Measurements from ENCODE around the gene PTGS2. TPM values are rescaled to one million over a fixed set of nuclear protein-coding genes. Genes with fewer than 3 reads are reported as not detected.

Gene PTGS2
- total and polyA plus RNA-seq, 9 donors = 1.1 to 5.3 (median 1.7) TPM

- H3K27me3 ChIP-seq (ENCODE audit: control insufficient read depth, insufficient read depth, low read length) = no peaks in the 10 kb centered on the region
- no peak overlapping the region for H3K4me3 ChIP-seq (ENCODE audit: low read length)
- H3K27ac ChIP-seq (ENCODE audit: low read length) = no peak overlapping the region
- H3K9me3 ChIP-seq (replicated peaks; ENCODE audit: control insufficient read depth, low read depth, low read length) = no peaks in the 10 kb centered on the region
- no peaks in the 10 kb centered on the region for H3K36me3 ChIP-seq (ENCODE audit: control insufficient read depth, insufficient read depth, low read length)
- WGBS (ENCODE audit: insufficient coverage) = 44% methylated on average over 2 of the region's 3 CpGs
- DNase-seq = peak; percentile 55
- H3K4me1 ChIP-seq (ENCODE audit: control insufficient read depth, insufficient read depth, low read length) = no peaks in the 10 kb centered on the region
These were observed 53.8 kb downstream of the PTGS2 start for GRCh38 chr1:186626356-186626932.

DNA sequence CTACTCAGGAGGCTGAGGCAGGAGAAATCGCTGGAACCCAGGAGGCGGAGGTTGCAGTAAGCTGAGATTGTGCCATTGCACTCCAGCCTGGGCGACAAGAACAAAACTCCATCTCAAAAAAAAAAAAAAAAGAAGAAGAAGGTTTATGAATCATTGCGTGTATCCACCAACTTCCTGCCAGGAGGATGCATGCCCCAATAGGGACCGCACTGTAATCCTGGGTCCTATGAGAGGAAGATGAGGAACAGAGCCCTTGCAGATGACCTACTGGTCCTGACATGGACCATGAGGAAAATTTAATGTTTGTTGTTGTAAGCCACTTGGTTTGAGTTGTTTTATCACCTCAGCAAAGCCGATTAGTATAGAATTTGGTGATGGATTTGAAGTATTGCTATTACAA, 56.7 kb downstream of the PTGS2 start:
- DNase-seq = no peak
- Histone ChIP-seq H3K4me3 (ENCODE audit: low read length) (no peak overlapping the region), H3K9me3 (replicated peaks; ENCODE audit: control insufficient read depth, low read depth, low read length) (no peaks in the 10 kb centered on the region), H3K27me3 (ENCODE audit: control insufficient read depth, insufficient read depth, low read length) (no peaks in the 10 kb centered on the region), H3K36me3 (ENCODE audit: control insufficient read depth, insufficient read depth, low read length) (no peaks in the 10 kb centered on the region), H3K27ac (ENCODE audit: low read length) (no peak overlapping the region), H3K4me1 (ENCODE audit: control insufficient read depth, insufficient read depth, low read length) (no peaks in the 10 kb centered on the region)
- 100% methylated on average over 2 of the region's 6 CpGs for WGBS (ENCODE audit: insufficient coverage)

Other genes with a start within 250 kb of the PTGS2 start
- gene PDC, start 219.3 kb downstream of the PTGS2 start, total RNA-seq = not detected
- under 1 TPM in 6 of 8 donors, not detected in 2; 0.09 to 0.55 (median 0.18) TPM for gene PDC, start 219.3 kb downstream of the PTGS2 start, polyA plus RNA-seq (ENCODE audit: insufficient read depth in 1 of 8, insufficient read length in 8 of 8, low replicate concordance in 1 of 8)
- 7.1 TPM for gene PLA2G4A, start 148.5 kb upstream of the PTGS2 start, total RNA-seq
- 1 to 10 TPM; 2.8 to 7.8 (median 3.8) TPM for gene PLA2G4A, start 148.5 kb upstream of the PTGS2 start, polyA plus RNA-seq (ENCODE audit: insufficient read depth in 1 of 8, insufficient read length in 8 of 8, low replicate concordance in 1 of 8)